ENCODE measurements around the gene SLC6A1. TPM values are rescaled to one million over a fixed set of nuclear protein-coding genes. Genes with fewer than 3 reads are reported as not detected.

Gene SLC6A1
- total RNA-seq, 1 experiment from 2014 or later: not detected

DNA sequence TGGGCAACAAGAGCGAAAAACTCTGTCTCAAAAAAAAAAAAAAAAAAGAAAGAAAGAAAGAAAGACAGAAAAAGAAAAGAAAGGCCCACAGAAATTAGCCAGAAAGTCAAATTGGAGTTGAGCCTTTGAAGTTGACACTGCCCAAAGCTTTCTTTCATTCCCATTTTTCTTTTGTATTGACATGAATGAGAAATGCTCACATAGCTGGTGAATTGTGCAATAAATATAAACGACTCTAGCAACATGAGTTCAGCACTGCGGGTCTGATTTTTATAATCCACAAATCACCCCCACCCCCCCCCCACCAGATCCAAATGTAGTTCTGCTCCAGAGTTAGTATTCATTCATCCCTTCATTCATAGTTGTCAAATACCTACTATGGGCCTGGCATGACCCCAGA, 37.4 kb downstream of the SLC6A1 start:
- WGBS (ENCODE audit: extremely low coverage, insufficient read length, low lambda C conversion rate): no CpG with 5 or more reads among the region's 3 CpGs
- no peak for TF ChIP-seq CTCF (conservative IDR thresholded peaks at IDR 0.05)

More for the DNA sequence above, 37.4 kb downstream of the SLC6A1 start:
- Histone ChIP-seq H3K27me3 (ENCODE audit: insufficient read depth, low read length) (no peaks in the 10 kb centered on the region), H2BK20ac (ENCODE audit: low read depth, low read length, poor library complexity, severe bottlenecking) (no peak overlapping the region), H3K4me1 (ENCODE audit: insufficient read depth, low read length) (no peaks in the 10 kb centered on the region), H3K9me3 (ENCODE audit: control insufficient read depth, low read depth, low read length) (peaks cover 7% of the 10 kb centered on the region), H2BK120ac (ENCODE audit: low read depth, low read length, poor library complexity, severe bottlenecking) (no peak overlapping the region), H2AFZ (ENCODE audit: low read length) (no peak overlapping the region), H4K91ac (ENCODE audit: insufficient read length, low read depth, low read length) (no peak overlapping the region), H3K79me2 (ENCODE audit: insufficient read depth, low read length) (no peaks in the 10 kb centered on the region), H2BK5ac (ENCODE audit: insufficient read length, low read length) (no peak overlapping the region), H4K5ac (ENCODE audit: insufficient read length, low read depth, low read length) (no peak overlapping the region), H3K4me2 (ENCODE audit: insufficient read depth, insufficient read length, low read length) (no peak overlapping the region), H3K79me1 (ENCODE audit: insufficient read depth, low read depth, low read length, poor library complexity, severe bottlenecking) (no peaks in the 10 kb centered on the region), H3K18ac (ENCODE audit: insufficient read length, low read depth, low read length) (no peak overlapping the region), H3K27ac (ENCODE audit: insufficient read length, low read depth, low read length) (no peak overlapping the region), H3T11ph (ENCODE audit: low read length) (no peak overlapping the region), H3K9ac (ENCODE audit: extremely low read depth, insufficient read length, low read length) (no peak overlapping the region), H2BK12ac (ENCODE audit: insufficient read length, low read depth, low read length) (no peak overlapping the region), H4K20me1 (ENCODE audit: control insufficient read depth, insufficient read depth, insufficient read length) (no peaks in the 10 kb centered on the region), H3K4ac (ENCODE audit: low read depth, low read length) (no peak overlapping the region), H4K8ac (replicated peaks; ENCODE audit: insufficient read length, low read depth, low read length) (no peak overlapping the region), H2BK15ac (ENCODE audit: low read depth, low read length) (no peak overlapping the region), H3K14ac (ENCODE audit: insufficient read depth, low read length) (no peak overlapping the region), H3K23me2 (ENCODE audit: insufficient read length, low read depth, low read length, poor library complexity, severe bottlenecking) (no peaks in the 10 kb centered on the region), H3K56ac (ENCODE audit: insufficient read length, low read depth, low read length) (no peak overlapping the region), H2AK5ac (ENCODE audit: insufficient read length, low read length) (no peak overlapping the region), H3K23ac (ENCODE audit: insufficient read length, low read depth, low read length) (no peak overlapping the region)
- H3K27ac Mint-ChIP-seq: no peak overlapping the region; a peak in 1 of 7 replicates
- H3K27me3 Mint-ChIP-seq (ENCODE audit: low read depth): peaks cover 33% of the 10 kb centered on the region
- peaks cover 15 to 29% (median 23%) of the 10 kb centered on the region in 3 experiments for H3K36me3 Mint-ChIP-seq (ENCODE audit: insufficient read depth in 1 of 3, low read depth in 3 of 3)
- H3K4me3 Mint-ChIP-seq: no peak overlapping the region
- peaks cover 0 to 5% of the 10 kb centered on the region in 2 experiments; a peak in 1 of 4 replicates for H3K4me1 Mint-ChIP-seq
- DNase-seq: no peak
- peaks cover 29 to 37% of the 10 kb centered on the region in 2 experiments for H3K9me3 Mint-ChIP-seq
